ENCODE measurements around the gene BORCS5.
A peak's percentile ranks its signal among the peaks of the same experiment; 100 is the strongest.

BORCS5 gene

GRCh38 chr12:12506496-12506890 lies 149.6 kb downstream of the BORCS5 start:
- H3K4me3 ChIP-seq (replicated peaks; ENCODE audit: insufficient read depth, low read length), result no peak overlapping the region
- no peaks in the 10 kb centered on the region for H3K27me3 ChIP-seq (ENCODE audit: insufficient read depth, poor library complexity, severe bottlenecking)
- no peak for TF ChIP-seq CTCF (IDR thresholded peaks at IDR 0.05; ENCODE audit: insufficient read depth, low read length)
- TF ChIP-seq SPI1 (IDR thresholded peaks at IDR 0.05; ENCODE audit: borderline replicate concordance, low read depth), result no peak
- no peak overlapping the region for H3K27ac ChIP-seq (replicated peaks)
- no peak for DNase-seq (ENCODE audit: low read depth in 1 of 2, low spot score in 1 of 2)

- H3K4me3 ChIP-seq (replicated peaks; ENCODE audit: insufficient read depth, low read length), result no peak overlapping the region
- DNase-seq (ENCODE audit: low read depth in 1 of 2, low spot score in 1 of 2), result no peak
- no peaks in the 10 kb centered on the region for H3K27me3 ChIP-seq (ENCODE audit: insufficient read depth, poor library complexity, severe bottlenecking)
- TF ChIP-seq, protein P1, sequence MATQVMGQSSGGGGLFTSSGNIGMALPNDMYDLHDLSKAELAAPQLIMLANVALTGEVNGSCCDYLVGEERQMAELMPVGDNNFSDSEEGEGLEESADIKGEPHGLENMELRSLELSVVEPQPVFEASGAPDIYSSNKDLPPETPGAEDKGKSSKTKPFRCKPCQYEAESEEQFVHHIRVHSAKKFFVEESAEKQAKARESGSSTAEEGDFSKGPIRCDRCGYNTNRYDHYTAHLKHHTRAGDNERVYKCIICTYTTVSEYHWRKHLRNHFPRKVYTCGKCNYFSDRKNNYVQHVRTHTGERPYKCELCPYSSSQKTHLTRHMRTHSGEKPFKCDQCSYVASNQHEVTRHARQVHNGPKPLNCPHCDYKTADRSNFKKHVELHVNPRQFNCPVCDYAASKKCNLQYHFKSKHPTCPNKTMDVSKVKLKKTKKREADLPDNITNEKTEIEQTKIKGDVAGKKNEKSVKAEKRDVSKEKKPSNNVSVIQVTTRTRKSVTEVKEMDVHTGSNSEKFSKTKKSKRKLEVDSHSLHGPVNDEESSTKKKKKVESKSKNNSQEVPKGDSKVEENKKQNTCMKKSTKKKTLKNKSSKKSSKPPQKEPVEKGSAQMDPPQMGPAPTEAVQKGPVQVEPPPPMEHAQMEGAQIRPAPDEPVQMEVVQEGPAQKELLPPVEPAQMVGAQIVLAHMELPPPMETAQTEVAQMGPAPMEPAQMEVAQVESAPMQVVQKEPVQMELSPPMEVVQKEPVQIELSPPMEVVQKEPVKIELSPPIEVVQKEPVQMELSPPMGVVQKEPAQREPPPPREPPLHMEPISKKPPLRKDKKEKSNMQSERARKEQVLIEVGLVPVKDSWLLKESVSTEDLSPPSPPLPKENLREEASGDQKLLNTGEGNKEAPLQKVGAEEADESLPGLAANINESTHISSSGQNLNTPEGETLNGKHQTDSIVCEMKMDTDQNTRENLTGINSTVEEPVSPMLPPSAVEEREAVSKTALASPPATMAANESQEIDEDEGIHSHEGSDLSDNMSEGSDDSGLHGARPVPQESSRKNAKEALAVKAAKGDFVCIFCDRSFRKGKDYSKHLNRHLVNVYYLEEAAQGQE (IDR thresholded peaks at IDR 0.05; ENCODE audit: insufficient replicate concordance, low read depth), result no peak
- TF ChIP-seq CTCF (IDR thresholded peaks at IDR 0.05; ENCODE audit: insufficient read depth, low read length) (no peak), SPI1 (IDR thresholded peaks at IDR 0.05; ENCODE audit: borderline replicate concordance, low read depth) (no peak), POLR2AphosphoS5 (IDR thresholded peaks at IDR 0.05; ENCODE audit: low read depth) (no peak), GABPA (IDR thresholded peaks at IDR 0.05; ENCODE audit: low read depth) (no peak)
- H3K27ac ChIP-seq (replicated peaks), result no peak overlapping the region
Observed at GRCh38 chr12:12507121-12507520, 150.2 kb downstream of the BORCS5 start.

- H3K27ac ChIP-seq (replicated peaks), result peak overlapping the region; percentile 11; the same call in 1 of the 2 replicates
- DNase-seq (ENCODE audit: low read depth in 1 of 2, low spot score in 1 of 2), result peak; percentile 39 to 42
- TF ChIP-seq SPI1 (IDR thresholded peaks at IDR 0.05; ENCODE audit: borderline replicate concordance, low read depth) (no peak), POLR2AphosphoS5 (IDR thresholded peaks at IDR 0.05; ENCODE audit: low read depth) (no peak), GABPA (IDR thresholded peaks at IDR 0.05; ENCODE audit: low read depth) (no peak), CTCF (IDR thresholded peaks at IDR 0.05; ENCODE audit: insufficient read depth, low read length) (no peak)
- TF ChIP-seq, protein P1 (IDR thresholded peaks at IDR 0.05; ENCODE audit: insufficient replicate concordance, low read depth), result no peak
- no peaks in the 10 kb centered on the region for H3K27me3 ChIP-seq (ENCODE audit: insufficient read depth, poor library complexity, severe bottlenecking)
- H3K4me3 ChIP-seq (replicated peaks; ENCODE audit: insufficient read depth, low read length), result no peak overlapping the region
Observed at GRCh38 chr12:12508612-12509011, 151.7 kb downstream of the BORCS5 start.

- TF ChIP-seq CTCF (IDR thresholded peaks at IDR 0.05; ENCODE audit: insufficient read depth, low read length) (no peak), POLR2AphosphoS5 (IDR thresholded peaks at IDR 0.05; ENCODE audit: low read depth) (no peak), SPI1 (IDR thresholded peaks at IDR 0.05; ENCODE audit: borderline replicate concordance, low read depth) (no peak), GABPA (IDR thresholded peaks at IDR 0.05; ENCODE audit: low read depth) (no peak)
- TF ChIP-seq, protein P1 (IDR thresholded peaks at IDR 0.05; ENCODE audit: insufficient replicate concordance, low read depth), result no peak
- DNase-seq (ENCODE audit: low read depth in 1 of 2, low spot score in 1 of 2), result no peak
- no peak overlapping the region for H3K4me3 ChIP-seq (replicated peaks; ENCODE audit: insufficient read depth, low read length)
- H3K27me3 ChIP-seq (ENCODE audit: insufficient read depth, poor library complexity, severe bottlenecking), result no peaks in the 10 kb centered on the region
- no peak overlapping the region for H3K27ac ChIP-seq (replicated peaks)
Observed at GRCh38 chr12:12510141-12510540, 153.3 kb downstream of the BORCS5 start.

Data from HL-60 (cell line).